Panc1 (cell line): ENCODE data around the gene SIX3. TPM values are rescaled to one million over a fixed set of nuclear protein-coding genes. Genes with fewer than 3 reads are reported as not detected.

Experiments
- ATAC-seq: fragments of 200-7000 bp; cut with Tn5 transposase; 2 replicates; pipeline ENCODE4 v1.9.1; 2020; ENCODE audit warnings: mild to moderate bottlenecking, moderate library complexity
- BruUV-seq: library from RNA; stranded (reverse); fragments of 400-500 nt; replicated peaks from 2 replicates; lab custom pipeline; 2021; lab: Mats Ljungman, UMichigan
- CTCF ChIA-PET: fragments of 300-600 bp; sonication (Branson Sonifier 250); formaldehyde crosslinking; loops from one replicate; lab custom pipeline; 2022; ENCODE audit warnings: antibody characterized with exemption; lab: Charles Lee
- POLR2A ChIA-PET: fragments of 300-600 bp; sonication (Branson Sonifier 250); formaldehyde crosslinking; loops from one replicate; lab custom pipeline; 2022; ENCODE audit warnings: antibody characterized with exemption; lab: Charles Lee
- DNase-seq: peaks from one replicate; pipeline ENCODE4 v3.0.0-alpha.2; 2010; ENCODE audit warnings: low read depth, low spot score
- H3K27ac ChIP-seq: 2 replicates; pipeline ENCODE4 v1.5.1; 2011; ENCODE audit warnings: mild to moderate bottlenecking, low read length, inconsistent platforms
- H3K27me3 ChIP-seq: fragments of 200-500 bp; sonication (Bioruptor generic); 2 replicates; pipeline ENCODE4 v1.6.0; 2014; ENCODE audit warnings: low read length, inconsistent platforms; ENCODE audit not compliant: control insufficient read depth, insufficient read depth
- H3K36me3 ChIP-seq: fragments of 200-500 bp; sonication (Bioruptor generic); 2 replicates; pipeline ENCODE4 v1.5.1; 2014; ENCODE audit warnings: inconsistent platforms, mild to moderate bottlenecking, low read length, moderate library complexity; ENCODE audit not compliant: control insufficient read depth, insufficient read depth
- H3K4me1 ChIP-seq: 2 replicates; pipeline ENCODE4 v1.5.1; 2011; ENCODE audit warnings: inconsistent platforms, mild to moderate bottlenecking, low read length, moderate library complexity; ENCODE audit not compliant: control insufficient read depth, insufficient read depth
- H3K4me3 ChIP-seq, 2 experiments: 2 replicates each; pipeline ENCODE4 v1.5.1; 2011 to 2012; ENCODE audit warnings: low read depth in 2 of 2, low read length in 2 of 2, mild to moderate bottlenecking in 2 of 2, inconsistent platforms in 1 of 2, moderate library complexity in 1 of 2
- H3K9me3 ChIP-seq: fragments of 200-500 bp; sonication (Bioruptor generic); 2 replicates; pipeline ENCODE4 v1.5.1; 2014; ENCODE audit warnings: low read depth, mild to moderate bottlenecking, inconsistent platforms, low read length, moderate library complexity; ENCODE audit not compliant: control insufficient read depth, insufficient read depth
- POLR2AphosphoS5 ChIP-seq: IDR thresholded peaks from 2 replicates; pipeline ENCODE4 v1.6.1; 2012; ENCODE audit warnings: mild to moderate bottlenecking, low read depth, low read length, moderate library complexity
- SIN3A ChIP-seq: IDR thresholded peaks from 2 replicates; pipeline ENCODE4 v1.6.1; 2012; ENCODE audit warnings: low read depth, mild to moderate bottlenecking, low read length, moderate library complexity, borderline replicate concordance; ENCODE audit not compliant: insufficient read depth
- TCF7L2 ChIP-seq: IDR thresholded peaks from 2 replicates; pipeline ENCODE4 v1.6.1; 2011; ENCODE audit warnings: mild to moderate bottlenecking, low read depth, low read length, inconsistent platforms
- in situ Hi-C: cut with HindIII; loops from 2 replicates; pipeline ENCODE4 v1.10.0; 2016; ENCODE audit warnings: low sequenced_read_pairs, low pct_unique_long_range_greater_than_20kb
- intact Hi-C: fragments of 100-400 bp; cut with micrococcal nuclease; formaldehyde crosslinking; loops from one replicate; pipeline ENCODE4 v1.10.0; 2022; ENCODE audit not compliant: unreplicated experiment
- total RNA-seq: library from RNA; stranded (reverse); gene quantifications from one replicate; pipeline ENCODE4 v1.2.1, GENCODE V29; 2021; ENCODE audit not compliant: unreplicated experiment
- TF ChIP-seq, protein P1 (sequence below): fragments of 450-650 bp; IDR thresholded peaks from 2 replicates; pipeline ENCODE4 v1.5.1; 2017; ENCODE audit warnings: mild to moderate bottlenecking
- TF ChIP-seq, protein P2 (sequence below), 2 experiments: IDR thresholded peaks; 2 replicates each; pipeline ENCODE4 v1.6.1; 2011 to 2012; ENCODE audit warnings: low read depth in 2 of 2, control low read depth in 1 of 2, low read length in 1 of 2, mild to moderate bottlenecking in 1 of 2, moderate library complexity in 1 of 2; ENCODE audit not compliant: insufficient read depth in 1 of 2

Gene SIX3
- total RNA-seq, 1 experiment from 2014 or later, result 0.21 TPM

DNA sequence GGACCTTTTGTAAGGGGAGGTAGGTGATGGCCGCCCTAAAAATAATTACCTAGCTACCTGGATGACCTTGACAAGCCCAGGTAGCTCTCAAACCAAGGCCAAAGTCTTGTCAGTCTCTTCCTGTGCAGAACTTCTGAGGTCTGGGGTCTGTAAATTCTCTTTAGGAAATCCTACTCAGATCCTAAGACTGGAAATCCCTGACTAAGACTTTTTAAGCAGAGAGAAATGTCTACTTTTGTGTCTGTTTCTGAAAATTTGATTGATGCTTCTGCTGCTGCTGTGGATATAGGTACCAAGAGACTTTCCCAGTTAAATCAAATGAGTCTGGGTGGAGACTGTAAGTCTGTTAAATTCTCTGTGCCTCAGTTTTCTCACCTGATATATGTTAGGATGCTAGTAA, 36.9 kb upstream of the SIX3 start:
- ChIA-PET CTCF (no interaction called here), POLR2A (no interaction called here)
- TF ChIP-seq TCF7L2 (no peak), SIN3A (no peak), POLR2AphosphoS5 (no peak)
- TF ChIP-seq, protein P1, sequence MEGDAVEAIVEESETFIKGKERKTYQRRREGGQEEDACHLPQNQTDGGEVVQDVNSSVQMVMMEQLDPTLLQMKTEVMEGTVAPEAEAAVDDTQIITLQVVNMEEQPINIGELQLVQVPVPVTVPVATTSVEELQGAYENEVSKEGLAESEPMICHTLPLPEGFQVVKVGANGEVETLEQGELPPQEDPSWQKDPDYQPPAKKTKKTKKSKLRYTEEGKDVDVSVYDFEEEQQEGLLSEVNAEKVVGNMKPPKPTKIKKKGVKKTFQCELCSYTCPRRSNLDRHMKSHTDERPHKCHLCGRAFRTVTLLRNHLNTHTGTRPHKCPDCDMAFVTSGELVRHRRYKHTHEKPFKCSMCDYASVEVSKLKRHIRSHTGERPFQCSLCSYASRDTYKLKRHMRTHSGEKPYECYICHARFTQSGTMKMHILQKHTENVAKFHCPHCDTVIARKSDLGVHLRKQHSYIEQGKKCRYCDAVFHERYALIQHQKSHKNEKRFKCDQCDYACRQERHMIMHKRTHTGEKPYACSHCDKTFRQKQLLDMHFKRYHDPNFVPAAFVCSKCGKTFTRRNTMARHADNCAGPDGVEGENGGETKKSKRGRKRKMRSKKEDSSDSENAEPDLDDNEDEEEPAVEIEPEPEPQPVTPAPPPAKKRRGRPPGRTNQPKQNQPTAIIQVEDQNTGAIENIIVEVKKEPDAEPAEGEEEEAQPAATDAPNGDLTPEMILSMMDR, result no peak
- TF ChIP-seq, protein P2, sequence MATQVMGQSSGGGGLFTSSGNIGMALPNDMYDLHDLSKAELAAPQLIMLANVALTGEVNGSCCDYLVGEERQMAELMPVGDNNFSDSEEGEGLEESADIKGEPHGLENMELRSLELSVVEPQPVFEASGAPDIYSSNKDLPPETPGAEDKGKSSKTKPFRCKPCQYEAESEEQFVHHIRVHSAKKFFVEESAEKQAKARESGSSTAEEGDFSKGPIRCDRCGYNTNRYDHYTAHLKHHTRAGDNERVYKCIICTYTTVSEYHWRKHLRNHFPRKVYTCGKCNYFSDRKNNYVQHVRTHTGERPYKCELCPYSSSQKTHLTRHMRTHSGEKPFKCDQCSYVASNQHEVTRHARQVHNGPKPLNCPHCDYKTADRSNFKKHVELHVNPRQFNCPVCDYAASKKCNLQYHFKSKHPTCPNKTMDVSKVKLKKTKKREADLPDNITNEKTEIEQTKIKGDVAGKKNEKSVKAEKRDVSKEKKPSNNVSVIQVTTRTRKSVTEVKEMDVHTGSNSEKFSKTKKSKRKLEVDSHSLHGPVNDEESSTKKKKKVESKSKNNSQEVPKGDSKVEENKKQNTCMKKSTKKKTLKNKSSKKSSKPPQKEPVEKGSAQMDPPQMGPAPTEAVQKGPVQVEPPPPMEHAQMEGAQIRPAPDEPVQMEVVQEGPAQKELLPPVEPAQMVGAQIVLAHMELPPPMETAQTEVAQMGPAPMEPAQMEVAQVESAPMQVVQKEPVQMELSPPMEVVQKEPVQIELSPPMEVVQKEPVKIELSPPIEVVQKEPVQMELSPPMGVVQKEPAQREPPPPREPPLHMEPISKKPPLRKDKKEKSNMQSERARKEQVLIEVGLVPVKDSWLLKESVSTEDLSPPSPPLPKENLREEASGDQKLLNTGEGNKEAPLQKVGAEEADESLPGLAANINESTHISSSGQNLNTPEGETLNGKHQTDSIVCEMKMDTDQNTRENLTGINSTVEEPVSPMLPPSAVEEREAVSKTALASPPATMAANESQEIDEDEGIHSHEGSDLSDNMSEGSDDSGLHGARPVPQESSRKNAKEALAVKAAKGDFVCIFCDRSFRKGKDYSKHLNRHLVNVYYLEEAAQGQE (IDR thresholded peaks at IDR 0.05; ENCODE audit: insufficient read depth in 1 of 2, low read depth in 2 of 2, low read length in 1 of 2), result no peak
- H3K4me3 ChIP-seq, result no peak overlapping the region
- H3K27ac ChIP-seq, result no peak overlapping the region
- H3K27me3 ChIP-seq, result peaks cover 12% of the 10 kb centered on the region
- no peak for DNase-seq
- BruUV-seq, result no TSS peak
- H3K4me1 ChIP-seq, result no peaks in the 10 kb centered on the region
- no peaks in the 10 kb centered on the region for H3K9me3 ChIP-seq
- in situ Hi-C loops, result no loop called here
- no peaks in the 10 kb centered on the region for H3K36me3 ChIP-seq
- intact Hi-C loops, result no loop called here
- no peak for ATAC-seq

DNA sequence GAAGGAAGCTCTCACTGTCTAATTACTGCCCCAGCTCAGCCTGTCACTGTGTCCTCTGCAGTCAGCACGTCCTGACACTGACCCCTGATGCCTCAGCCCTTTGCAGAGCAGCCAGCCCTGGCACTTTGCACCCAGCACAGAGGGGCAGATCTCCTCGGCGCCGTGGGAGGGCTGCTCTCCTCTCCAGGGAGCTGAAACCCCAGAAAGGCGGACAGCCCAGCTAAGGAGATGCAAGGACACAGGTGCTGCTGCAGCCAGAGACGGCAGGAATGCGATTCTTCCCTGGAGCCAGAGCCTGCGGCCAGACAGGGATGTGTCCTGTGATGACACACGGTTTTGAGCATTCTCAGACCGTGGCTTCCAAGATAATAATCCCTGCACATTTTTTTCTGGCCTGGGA, 34.5 kb upstream of the SIX3 start:
- intact Hi-C loops (no loop called here), in situ Hi-C loops (no loop called here)
- Histone ChIP-seq H3K4me3 (no peak overlapping the region), H3K36me3 (no peaks in the 10 kb centered on the region), H3K4me1 (no peaks in the 10 kb centered on the region), H3K27ac (no peak overlapping the region), H3K27me3 (peaks cover 7% of the 10 kb centered on the region), H3K9me3 (no peaks in the 10 kb centered on the region)
- ATAC-seq, result peak; percentile 48; the same call in 1 of the 2 replicates
- CTCF ChIA-PET, result no interaction called here
- no TSS peak for BruUV-seq
- POLR2A ChIA-PET, result no interaction called here
- no peak for DNase-seq
- TF ChIP-seq, protein P1, result no peak
- TF ChIP-seq, protein P2 (IDR thresholded peaks at IDR 0.05; ENCODE audit: insufficient read depth in 1 of 2, low read depth in 2 of 2, low read length in 1 of 2), result no peak
- no peak for TF ChIP-seq TCF7L2
- no peak for TF ChIP-seq POLR2AphosphoS5
- TF ChIP-seq SIN3A, result no peak
